OCI-LY7 (cell line): ENCODE results near the gene ZNF800.

Experiments used
- EZH2phosphoT487 ChIP-seq: fragments of 200-600 bp; sonication (generic); IDR thresholded peaks from 2 replicates; pipeline ENCODE4 v1.6.1; 2018; ENCODE audit warnings: low read depth, borderline replicate concordance, mild to moderate bottlenecking, mixed run types, antibody characterized with exemption, low read length, moderate library complexity, mixed read lengths
- TF ChIP-seq, protein P1 (sequence below): fragments of 200-600 bp; sonication (generic); conservative IDR thresholded peaks from 2 replicates; pipeline ENCODE4 v1.5.1; 2014; ENCODE audit warnings: mild to moderate bottlenecking, antibody characterized with exemption, low read length, moderate library complexity, mixed read lengths

DNA sequence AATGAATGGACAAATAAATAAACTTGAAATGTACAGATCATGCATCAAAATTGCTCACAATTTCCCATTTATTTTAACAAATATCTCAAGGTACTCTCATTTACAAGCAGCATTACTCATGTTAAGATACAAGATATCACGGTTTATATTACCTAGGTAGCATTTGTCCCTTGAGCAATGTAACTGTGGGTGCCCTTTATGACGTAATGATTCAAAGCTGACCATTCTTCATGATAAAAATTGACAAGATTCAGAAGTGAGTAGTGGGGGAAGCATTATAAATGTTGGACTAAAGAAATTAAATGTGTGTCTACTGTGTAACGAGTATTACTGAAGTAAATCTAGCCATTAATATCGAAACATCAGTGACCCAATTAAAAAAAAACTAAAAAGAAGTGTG lies 71.5 kb downstream of the ZNF800 start:
- TF ChIP-seq, protein P1, sequence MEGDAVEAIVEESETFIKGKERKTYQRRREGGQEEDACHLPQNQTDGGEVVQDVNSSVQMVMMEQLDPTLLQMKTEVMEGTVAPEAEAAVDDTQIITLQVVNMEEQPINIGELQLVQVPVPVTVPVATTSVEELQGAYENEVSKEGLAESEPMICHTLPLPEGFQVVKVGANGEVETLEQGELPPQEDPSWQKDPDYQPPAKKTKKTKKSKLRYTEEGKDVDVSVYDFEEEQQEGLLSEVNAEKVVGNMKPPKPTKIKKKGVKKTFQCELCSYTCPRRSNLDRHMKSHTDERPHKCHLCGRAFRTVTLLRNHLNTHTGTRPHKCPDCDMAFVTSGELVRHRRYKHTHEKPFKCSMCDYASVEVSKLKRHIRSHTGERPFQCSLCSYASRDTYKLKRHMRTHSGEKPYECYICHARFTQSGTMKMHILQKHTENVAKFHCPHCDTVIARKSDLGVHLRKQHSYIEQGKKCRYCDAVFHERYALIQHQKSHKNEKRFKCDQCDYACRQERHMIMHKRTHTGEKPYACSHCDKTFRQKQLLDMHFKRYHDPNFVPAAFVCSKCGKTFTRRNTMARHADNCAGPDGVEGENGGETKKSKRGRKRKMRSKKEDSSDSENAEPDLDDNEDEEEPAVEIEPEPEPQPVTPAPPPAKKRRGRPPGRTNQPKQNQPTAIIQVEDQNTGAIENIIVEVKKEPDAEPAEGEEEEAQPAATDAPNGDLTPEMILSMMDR: no peak
- no peak for TF ChIP-seq EZH2phosphoT487
